NCI-H446 treated with DMSO at 0.1 percent for 48 hours (cell line): ENCODE measurements around the gene ZNF423.

Experiments
- DNase-seq: peaks from one replicate; lab custom pipeline; 2025; lab: John Stamatoyannopoulos, UW

The ZNF423 gene

DNA sequence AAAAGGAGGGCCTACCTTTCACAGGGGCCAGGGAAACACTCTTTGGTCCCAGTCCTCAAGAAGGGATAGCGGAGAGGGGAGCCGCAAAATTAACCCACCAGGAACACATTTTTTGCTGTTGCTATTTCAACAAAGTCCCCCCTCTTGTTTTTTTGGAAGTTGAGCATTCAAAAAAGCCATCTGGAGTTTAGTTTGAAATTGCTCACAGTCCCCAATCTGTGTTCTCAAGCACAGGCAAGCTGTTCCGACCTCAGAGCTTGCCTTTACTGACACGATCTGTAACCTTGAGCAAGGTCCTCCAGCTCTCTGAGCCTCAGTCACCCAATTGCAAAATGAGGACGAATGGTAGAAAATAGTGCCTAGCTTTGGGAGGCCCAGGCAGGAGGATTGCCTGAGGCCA lies 131.1 kb downstream of the ZNF423 start:
- DNase-seq: no peak

DNA sequence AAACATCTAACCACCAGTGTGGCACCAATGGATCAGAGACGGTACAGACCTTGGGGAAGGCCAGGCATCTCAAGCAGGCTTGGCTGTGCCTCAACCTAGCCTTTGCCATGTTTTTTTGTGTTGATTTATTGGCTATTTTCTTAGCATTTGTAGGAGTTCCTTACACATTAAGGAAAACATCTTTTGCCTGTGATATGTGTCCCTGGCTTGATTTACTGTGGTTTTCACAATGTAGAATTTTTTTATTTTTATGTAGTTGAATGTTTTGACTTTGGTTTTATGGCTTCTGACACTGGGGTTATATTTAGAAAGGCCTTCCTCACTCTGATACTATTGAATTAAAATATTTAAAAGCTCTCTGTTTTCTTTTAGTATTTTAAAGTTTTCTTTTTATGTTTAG lies 132.6 kb downstream of the ZNF423 start:
- DNase-seq: no peak

DNA sequence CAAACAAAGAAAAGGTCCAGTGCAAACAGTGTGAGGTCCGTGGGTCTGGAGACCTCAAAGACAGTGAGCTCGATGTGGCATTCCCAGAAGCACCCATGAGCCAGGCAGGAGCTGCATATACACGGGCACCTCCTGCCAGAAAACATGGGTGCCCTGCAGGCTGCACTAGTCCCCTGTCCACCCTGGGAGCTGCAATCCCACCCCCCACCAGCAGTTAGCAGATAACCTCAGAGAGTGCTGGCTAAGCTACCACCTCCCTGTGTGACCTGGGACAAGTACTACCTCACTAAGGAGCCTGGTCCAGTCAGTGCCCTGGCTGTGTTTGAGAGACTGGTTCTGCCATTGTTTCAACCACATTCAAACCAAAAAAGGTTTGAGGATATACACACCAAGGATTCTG lies 135.7 kb downstream of the ZNF423 start:
- no peak for DNase-seq

DNA sequence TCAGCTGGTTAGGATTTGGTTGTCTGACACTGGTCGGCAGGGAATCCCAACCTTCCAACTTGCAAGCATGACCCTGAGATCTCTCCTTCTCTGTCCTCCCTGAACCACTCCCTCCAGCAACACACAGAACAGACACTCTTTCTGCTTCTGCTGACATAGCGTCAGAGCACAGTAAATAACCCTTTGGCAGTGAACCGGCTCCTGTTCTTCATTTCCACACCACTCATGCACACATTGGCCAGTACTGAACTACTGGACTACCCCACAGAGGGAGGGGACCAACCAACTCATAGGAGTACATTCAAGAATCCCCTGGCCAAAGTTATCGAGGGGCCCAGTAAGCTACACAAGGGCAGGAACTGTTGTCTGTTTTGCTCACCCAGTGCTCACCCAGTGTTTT lies 138.2 kb downstream of the ZNF423 start:
- DNase-seq: no peak

DNA sequence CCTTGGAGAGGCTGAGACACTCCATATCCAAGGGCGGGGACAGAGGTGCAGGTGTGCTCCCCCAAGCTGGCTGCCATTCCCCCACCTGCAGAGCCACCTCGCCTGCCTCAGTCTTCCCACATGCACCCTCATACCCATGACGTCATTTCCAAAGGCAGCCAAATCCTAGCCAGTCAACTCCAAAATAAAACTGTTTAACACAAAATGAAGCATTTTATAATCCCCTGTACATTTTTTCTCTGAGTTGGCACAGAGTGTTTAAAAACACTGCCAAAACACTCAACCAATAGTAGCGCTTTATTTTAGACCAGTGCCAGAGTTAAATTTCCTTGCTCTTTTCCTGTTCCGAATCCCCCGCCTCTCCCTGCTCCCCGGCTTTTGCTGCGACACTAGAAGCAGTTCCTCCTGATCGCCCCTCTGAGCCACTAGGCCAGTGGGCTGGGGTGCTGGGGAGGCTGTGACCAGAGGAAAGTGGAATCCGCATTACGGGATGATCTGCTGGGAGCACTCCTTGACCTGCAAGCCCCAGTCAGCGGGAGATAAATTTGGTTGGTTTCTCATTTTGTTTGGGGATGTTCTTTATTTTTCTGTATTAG lies 139.5 kb downstream of the ZNF423 start:
- DNase-seq: no peak

DNA sequence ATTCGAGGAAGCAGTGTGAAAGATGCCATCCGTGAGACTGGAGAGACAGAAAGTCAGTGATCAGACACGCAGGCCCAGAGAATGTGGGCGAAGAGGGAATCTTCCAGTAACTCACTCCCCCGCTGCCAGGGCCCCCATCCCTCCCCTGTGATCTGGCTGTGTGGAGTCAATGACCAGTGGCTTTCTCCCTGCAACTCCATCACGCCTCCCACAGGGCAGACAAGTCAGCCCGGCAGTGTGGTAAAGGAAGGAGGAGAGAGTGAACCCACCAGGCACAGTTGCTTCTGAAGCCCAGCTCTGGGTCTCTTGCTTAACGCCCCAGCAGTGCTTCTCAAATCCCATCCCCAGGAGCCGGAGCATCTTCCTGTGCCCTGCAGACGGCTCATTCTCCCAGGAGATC lies 142.1 kb downstream of the ZNF423 start:
- no peak for DNase-seq

DNA sequence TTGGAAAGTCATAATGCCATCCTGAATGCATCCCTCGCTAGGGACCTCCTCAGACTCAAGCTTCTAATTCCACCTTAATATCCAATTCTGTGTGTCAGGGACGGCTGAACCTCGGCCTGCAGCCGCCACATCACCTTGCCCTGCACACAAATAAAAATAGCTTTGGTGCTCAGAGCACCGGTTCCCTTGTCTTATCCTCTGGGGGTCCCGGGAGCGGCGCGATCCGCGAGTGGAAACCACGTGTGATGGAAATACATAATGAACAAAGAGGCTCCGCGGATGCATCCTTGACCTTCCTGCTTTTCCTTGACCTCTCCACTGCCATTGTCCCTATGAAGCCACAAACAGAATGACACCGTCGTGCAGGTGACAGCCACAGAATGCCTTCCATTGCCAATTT lies 143.4 kb downstream of the ZNF423 start:
- DNase-seq: no peak

DNA sequence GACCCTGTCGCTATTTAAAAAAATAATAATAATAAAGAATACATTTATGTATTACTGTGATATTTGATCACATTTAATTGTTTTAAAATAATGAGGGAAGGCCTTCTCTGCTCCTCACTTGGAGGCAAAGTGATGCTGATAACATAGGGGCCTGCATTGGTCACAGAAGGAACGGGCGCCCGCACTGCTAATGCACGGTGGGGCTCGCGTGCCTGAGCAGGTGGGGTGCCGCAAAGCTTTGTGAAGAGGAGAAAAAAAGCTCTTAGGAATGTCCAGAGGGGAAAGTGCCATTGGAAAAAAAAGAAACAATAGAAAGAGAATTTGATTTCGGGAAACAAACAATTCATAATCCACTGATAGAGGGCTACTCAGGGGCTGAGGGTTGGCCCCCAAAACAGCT lies 143.8 kb downstream of the ZNF423 start:
- no peak for DNase-seq

DNA sequence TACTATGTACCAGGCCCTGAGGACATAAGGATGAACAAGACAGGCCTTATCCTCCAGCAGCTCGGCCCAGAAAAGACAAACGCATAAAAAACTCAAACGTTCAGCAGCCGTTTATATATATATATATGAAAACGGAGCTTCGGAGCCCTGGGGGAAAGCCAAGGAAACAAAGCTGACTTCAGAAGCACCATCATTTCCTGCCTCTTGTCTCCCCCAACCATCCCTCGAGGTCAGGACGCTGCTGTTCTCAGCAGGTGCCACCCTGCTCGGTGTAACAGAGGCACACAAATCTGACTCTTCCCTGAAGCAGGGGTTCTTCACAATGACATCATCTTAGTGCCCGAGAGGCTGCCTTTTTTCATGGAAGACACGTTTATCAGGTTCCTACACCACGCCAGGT lies 146.9 kb downstream of the ZNF423 start:
- DNase-seq: no peak

DNA sequence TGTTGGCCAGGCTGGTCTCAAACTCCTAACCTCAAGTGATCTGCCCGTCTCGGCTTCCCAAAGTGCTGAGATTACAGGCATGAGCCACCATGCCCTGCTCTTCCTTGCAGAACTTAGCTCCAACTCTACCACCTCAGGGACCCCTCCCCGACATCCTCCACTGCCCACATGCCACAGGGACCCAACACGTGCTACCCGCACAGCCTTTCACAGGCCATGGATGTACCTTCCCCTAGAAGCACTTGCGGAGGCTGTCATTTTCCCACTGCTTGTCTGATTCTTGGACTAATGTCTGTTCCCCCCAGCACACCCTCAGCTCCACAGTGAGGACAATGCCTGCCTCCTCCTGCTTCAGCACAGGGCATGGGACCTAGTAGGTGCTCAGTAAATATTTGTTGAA lies 147.4 kb downstream of the ZNF423 start:
- DNase-seq: no peak

DNA sequence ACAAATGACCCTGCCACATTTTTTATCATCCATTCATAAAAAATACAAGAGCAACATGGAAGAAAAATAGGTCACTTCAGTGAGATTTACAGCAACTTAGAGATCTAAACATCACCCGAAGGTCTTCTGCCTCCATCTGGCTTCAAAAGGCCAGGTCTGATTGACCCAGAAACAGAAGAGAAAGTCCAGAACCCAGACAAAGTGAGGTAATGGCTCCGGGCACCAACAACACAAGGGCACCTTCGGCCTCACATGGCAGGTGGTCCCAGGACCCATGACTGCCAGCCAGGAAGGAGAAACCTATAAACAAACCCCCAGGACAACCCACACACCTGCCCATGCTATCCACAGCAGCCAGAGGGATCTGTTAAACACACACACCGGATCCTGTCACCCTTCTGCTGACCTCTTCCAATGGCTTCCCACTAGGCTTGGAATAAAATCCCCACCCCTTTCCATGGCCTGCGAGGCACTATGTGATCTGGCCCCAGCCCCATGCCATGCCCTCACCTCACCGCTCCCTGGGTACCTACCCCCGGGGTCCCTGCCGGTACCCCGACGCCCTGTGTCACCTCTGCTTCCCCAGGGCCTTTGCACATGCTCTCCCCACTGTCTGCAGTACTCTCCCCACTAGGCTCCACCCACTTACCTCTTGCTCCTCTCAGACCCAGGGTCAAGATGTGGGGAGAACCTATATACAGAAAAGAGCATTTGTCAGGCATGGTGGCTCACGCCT lies 149.1 kb downstream of the ZNF423 start:
- no peak for DNase-seq

DNA sequence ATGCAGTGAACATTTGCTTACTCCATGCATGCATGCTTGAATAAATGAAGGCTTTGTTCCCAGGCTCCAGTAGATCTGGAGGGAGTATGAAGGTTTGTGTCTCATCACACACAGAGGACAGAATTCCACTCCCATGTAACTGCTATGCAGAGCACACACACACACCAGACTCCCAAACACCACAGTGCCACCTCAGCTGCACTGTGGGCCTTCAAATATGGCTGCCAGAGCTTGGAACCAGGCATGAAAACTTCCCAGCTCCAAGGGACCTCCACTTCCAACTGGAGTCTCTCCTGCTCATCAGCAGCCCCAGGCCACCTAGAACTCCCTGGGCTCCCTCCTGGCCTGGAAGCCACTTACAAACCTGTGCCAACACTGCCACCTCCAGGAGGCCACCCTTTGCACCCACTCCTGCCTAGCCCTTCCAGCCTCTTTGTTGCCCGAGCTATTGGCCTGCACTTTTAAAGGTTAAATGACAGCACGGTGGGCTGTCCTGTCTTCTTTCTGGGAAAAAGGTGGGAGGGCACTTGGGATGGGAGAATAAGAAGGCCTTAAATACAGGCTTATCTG lies 151.2 kb downstream of the ZNF423 start:
- DNase-seq: no peak

DNA sequence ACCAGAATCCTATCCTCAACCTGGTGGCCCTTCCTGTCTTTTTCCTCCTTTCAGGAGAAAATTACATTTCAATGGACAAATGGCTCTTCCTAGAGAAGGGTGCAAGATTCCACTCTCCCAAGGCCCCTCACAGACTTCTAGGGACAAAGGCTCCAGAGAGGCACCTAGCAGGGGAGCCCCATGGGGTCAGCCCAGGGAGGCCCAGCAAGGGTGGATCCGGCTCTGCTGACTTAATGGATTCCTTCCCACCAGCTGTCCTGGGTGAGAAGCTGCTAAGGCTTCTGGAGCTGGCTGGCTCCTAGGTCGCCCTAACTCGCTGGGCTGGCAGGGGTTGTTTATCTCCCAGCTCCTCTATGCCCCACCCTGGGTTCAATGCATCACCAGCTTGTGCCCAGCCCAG lies 152.4 kb downstream of the ZNF423 start:
- no peak for DNase-seq

DNA sequence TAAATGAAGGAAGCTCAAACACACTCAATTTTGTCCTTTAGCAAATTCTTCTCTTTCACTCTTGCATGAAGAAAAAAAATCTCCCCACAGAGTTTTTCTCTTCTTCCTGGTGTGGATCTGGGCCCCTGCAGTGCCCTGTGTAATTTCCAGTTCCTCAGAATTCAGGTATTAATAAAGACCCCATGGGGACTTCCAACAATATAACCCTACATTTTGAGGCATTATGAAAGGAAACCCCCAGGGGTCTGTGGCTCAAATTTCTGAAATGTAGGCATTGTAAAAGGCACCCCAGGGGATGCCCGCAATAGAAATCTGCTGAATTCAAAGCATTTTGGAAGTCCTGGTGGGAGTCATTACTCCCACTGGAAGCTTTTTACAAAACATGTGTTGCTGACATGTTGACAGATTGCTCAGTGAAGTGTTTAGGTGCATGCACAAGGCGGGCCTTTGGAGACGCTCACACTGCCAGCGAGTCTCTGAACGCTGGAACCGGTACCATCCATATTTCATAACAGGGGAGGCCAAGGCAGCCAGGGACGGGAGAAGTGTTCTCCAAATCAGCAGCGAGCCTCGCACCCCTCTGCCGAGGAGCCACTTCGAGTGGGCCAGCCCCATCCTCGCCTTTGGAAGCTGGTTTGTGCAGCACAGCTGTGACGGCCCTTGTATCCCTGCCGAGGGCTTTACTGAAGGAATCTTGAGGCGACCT lies 154.0 kb downstream of the ZNF423 start:
- DNase-seq: peak; percentile 85

DNA sequence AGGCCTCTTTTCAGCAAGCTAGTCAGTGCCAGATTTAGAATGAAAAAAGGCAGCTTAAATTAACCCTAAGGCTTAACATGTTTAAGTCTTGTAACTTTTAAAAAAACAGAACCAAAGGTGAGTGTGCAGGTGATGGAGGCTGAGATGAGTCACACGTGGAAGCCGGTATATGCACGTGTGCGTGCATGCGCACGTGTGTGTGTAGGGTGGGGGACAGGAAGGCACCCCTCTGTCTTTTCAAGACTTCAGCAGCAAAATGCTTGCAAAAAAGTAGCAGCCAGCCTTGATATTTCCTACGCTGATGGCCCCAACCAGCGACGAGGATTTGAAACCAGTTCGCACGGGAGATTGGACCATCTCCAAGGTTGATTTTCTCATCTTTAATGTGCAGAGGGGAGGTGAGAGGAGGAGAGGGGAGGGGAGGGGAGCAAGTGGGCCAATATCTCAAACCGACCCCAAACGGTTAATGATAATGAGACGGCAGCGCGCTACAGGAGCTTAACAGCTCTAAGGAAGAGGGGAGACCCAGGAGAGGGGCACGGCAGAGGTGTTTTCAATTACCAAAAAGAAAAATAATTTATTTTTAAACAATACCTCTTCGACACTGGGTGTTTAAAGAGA lies 154.7 kb downstream of the ZNF423 start:
- DNase-seq: no peak

DNA sequence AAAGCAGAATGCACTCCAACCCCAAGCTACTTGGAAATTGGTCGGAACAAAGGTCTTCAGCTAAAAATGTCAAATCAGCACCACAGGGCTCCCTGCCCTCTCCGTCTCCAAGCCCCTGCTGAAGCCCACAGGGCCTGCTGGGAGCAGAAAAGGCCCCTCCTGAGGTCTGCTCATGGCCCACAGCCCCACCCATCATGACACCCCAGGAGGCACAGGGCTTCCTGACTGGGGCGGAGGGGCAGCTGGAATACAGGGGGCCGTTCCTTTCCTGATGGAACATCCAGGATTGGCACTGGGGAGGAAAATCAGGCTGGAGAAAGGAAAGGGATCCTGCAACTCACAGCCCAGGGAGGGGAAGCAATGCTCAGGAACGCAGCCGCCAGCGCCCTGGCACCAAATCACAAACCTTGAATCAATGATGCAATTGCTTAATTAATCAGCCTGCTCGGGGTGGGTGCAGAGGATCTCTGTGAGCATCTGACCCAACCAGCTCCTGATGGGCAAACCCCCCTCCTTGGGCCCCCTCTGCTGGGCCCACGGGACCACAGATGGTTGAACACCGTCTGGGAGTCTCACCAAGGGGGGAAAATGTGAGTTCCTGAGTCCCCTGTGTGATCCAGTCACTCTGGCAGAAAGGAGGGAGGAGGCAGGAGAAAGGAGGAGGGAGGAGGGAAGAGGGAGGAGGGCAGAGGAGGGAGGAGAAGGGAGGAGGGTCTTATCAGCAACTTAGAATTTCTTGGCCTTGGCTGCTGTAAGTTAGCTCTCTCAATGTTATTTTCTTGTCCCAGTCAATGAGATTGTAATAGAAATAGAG lies 155.5 kb downstream of the ZNF423 start:
- DNase-seq: peak; percentile 34

DNA sequence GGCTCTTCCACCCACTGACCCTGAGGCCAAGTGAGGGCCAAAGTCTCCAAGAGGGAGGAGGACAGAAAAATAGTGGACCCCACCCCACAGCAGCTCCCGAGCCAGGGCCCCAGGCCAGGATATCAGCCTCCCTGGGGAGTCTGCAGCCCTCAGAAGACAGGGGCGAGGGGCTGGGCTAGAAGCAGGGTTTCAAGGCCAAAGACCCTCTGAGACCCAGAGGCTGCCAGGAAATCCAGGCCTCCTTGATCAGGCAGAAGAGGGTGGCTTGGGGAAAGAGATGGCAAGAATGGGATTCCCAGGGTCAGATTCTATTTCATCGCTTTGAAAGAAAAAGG lies 156.1 kb downstream of the ZNF423 start:
- no peak for DNase-seq

DNA sequence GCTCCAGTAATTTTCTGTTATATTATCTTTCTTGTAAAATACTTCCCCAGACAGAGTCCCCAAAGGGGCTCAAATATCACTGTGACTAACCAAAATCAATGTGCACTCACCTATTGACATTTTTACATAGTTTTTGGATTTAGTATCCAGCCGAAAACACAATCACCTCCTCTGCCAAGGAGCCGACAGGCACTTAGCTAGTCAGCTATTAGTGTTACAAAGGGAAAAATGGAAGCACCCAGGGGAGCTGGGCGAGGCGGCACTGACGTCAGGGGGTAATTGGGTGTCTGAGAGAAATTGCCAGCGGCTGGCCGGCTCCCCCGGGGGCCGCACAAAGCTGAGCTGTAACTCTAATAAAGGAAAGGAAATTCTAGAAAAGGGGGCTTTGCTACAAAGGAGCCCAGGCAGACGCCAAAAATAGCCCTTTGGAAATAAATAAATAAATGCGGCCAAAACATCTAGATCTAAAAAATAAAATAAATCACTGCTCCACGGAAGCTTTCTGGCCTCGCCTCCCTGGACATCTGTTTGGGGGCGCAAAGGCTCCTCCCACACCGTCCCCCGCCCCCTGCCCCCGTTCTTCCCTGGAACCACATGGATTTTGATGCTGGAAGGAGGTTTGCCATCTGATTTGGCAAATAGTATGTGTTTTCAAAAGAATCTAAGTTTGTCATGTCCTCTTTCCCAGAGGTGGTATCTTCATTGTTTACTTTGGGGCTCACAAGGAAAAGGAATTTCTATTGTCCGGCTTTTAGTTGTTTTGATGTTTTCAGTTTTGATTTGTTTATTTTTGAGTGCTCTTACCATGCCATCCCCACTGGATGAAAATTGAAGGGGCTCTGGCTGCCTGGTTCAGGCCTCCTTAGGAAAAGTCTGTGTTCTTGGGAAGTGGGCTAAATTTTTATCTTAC lies 156.7 kb downstream of the ZNF423 start:
- no peak for DNase-seq

DNA sequence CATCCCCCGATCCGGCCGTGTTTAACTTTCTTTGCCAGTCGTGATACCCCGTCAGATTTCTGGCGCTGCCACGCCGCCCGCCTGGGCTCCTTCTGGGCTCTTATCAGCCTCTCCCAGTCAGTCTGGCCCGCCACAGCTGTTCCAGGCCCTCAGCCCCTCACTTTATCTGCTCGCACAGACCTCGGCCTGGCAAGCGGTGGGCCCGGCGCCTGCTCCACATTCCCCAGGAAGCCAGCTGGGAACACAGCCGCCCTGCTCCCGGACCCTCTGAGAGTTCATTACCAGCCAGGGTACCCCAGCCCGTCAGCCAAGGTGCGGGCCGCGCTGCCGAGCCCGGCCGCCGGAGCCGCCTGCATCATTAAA lies 157.5 kb downstream of the ZNF423 start:
- DNase-seq: no peak

DNA sequence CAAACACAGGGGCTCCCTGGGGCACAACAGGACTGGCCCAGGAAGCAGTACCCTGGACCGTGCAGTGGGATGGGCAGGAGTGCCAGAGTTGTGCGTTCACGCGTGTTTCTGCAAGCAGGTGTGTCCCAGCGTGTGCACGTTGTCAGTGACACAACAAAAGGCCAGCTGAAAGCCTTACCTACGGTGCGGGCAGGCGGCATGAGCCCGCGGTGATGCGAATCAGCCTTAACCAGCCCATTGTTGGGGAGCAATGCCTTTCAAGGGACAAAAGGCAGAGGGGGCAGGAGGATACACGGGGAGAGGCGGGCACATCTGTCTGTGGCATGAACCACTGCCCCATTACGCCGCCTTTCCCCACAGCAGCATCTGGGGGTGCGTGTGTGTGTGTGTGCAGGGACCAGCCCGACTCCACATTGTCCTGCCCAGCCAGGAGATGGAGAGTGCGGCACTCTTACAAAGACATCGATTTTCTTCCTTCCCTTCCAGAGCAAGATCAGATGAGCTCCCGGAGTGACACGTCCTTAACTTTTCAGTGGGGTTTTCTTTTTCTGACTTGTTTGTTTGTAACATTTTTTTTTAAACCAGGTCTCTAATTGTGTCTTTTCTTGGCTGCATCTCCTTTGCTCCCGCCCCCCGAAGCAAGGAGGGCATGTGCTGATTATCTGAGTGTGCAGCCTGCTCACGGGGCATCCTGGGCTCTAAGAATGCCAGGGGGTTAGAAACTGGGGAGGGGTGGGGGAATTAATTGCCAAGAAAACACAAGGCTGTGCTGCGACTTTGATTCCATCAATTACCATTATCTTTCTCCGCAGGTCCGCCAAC lies 158.1 kb downstream of the ZNF423 start:
- no peak for DNase-seq
